MCF 10A (cell line): ENCODE data around the gene MSANTD3. TPM values are rescaled to one million over a fixed set of nuclear protein-coding genes. Genes with fewer than 3 reads are reported as not detected.

Experiments used
- BruUV-seq: library from RNA; stranded (reverse); fragments of 400-500 nt; replicated peaks from 2 replicates; lab custom pipeline; 2021; lab: Mats Ljungman, UMichigan
- CTCF ChIA-PET: fragments of 300-600 bp; sonication (Branson Sonifier 250); formaldehyde crosslinking; extraction: SDS; loops from one replicate; lab custom pipeline; 2021; ENCODE audit warnings: antibody characterized with exemption, inconsistent platforms; lab: Yijun Ruan, JAX
- POLR2A ChIA-PET: fragments of 300-600, 350-650 bp; sonication (Branson Sonifier 250); formaldehyde crosslinking; extraction: SDS; loops from one replicate; lab custom pipeline; 2020; ENCODE audit warnings: antibody characterized with exemption, inconsistent platforms; lab: Yijun Ruan, JAX
- DNase-seq: peaks from one replicate; pipeline ENCODE4 v3.0.0-alpha.2; 2018; ENCODE audit not compliant: unreplicated experiment
- H3K27ac Mint-ChIP-seq: one replicate; pipeline ENCODE4 v1.8.0; 2022; ENCODE audit warnings: mild to moderate bottlenecking, low read depth, mixed read lengths; ENCODE audit not compliant: unreplicated experiment
- H3K27me3 Mint-ChIP-seq: one replicate; pipeline ENCODE4 v1.8.0; 2022; ENCODE audit warnings: mixed read lengths; ENCODE audit not compliant: insufficient read depth, unreplicated experiment
- H3K36me3 Mint-ChIP-seq: one replicate; pipeline ENCODE4 v1.8.0; 2022; ENCODE audit warnings: mild to moderate bottlenecking, moderate library complexity, mixed read lengths; ENCODE audit not compliant: insufficient read depth, unreplicated experiment
- H3K4me1 Mint-ChIP-seq: one replicate; pipeline ENCODE4 v1.8.0; 2022; ENCODE audit warnings: mixed read lengths; ENCODE audit not compliant: insufficient read depth, unreplicated experiment
- H3K4me3 Mint-ChIP-seq: one replicate; pipeline ENCODE4 v1.8.0; 2022; ENCODE audit warnings: mild to moderate bottlenecking, moderate library complexity, mixed read lengths; ENCODE audit not compliant: unreplicated experiment
- H3K9me3 Mint-ChIP-seq: one replicate; pipeline ENCODE4 v1.8.0; 2022; ENCODE audit warnings: mixed read lengths; ENCODE audit not compliant: unreplicated experiment
- CTCF ChIP-seq: fragments of 200-600 bp; IDR thresholded peaks from one replicate; pipeline ENCODE4 v1.8.0; 2022; ENCODE audit warnings: antibody characterized with exemption, mild to moderate bottlenecking; ENCODE audit not compliant: unreplicated experiment
- intact Hi-C: fragments of 100-400 bp; cut with micrococcal nuclease; formaldehyde crosslinking; loops from 2 replicates; pipeline ENCODE4 v1.14.1; 2022
- total RNA-seq: library from RNA; stranded (reverse); gene quantifications from 2 replicates; pipeline ENCODE4 v1.2.3, GENCODE V29; 2022

MSANTD3 gene
- total RNA-seq, 1 experiment from 2014 or later, result 41.3 TPM

- no peak for TF ChIP-seq CTCF
- DNase-seq, result no peak
- Mint-ChIP-seq H3K4me1 (peaks cover 35% of the 10 kb centered on the region), H3K9me3 (no peaks in the 10 kb centered on the region), H3K4me3 (no peak overlapping the region), H3K27ac (no peak overlapping the region), H3K36me3 (peaks cover 12% of the 10 kb centered on the region), H3K27me3 (no peaks in the 10 kb centered on the region)
- no TSS peak for BruUV-seq
- intact Hi-C loops, result no loop called here
- POLR2A ChIA-PET, result interaction anchor here (1.0 kb wide), 1 partner anchor 80 kb away, joined by 3 read pairs; the partner anchor contains the start of gene TEX10
- CTCF ChIA-PET, result interaction anchor here (0.9 to 1.3 kb wide), 2 partner anchors 53 to 55 kb away, joined by 3 read pairs; no protein-coding TSS in a partner anchor
Measured at GRCh38 chr9:100432736-100433135, 5.8 kb downstream of the MSANTD3 start.

- Mint-ChIP-seq H3K27ac (no peak overlapping the region), H3K4me3 (no peak overlapping the region), H3K9me3 (no peaks in the 10 kb centered on the region), H3K27me3 (no peaks in the 10 kb centered on the region), H3K4me1 (peaks cover 11% of the 10 kb centered on the region), H3K36me3 (peaks cover 4% of the 10 kb centered on the region)
- ChIA-PET CTCF (interaction anchor here (0.6 to 3.1 kb wide), 18 partner anchors 9 to 1252 kb away, joined by 3 to 18 read pairs (median 6); partner anchors contain the start of gene MSANTD3), POLR2A (interaction anchor here (0.5 to 3.3 kb wide), 4 partner anchors 10 to 1074 kb away, joined by 3 to 12 read pairs (median 4); partner anchors contain the start of gene TEX10)
- BruUV-seq, result no TSS peak
- no peak for DNase-seq
- no peak for TF ChIP-seq CTCF
- intact Hi-C loops, result loop anchor here (5.0 kb wide), 1 partner anchor 114 kb away; no protein-coding TSS in a partner anchor
Measured at GRCh38 chr9:100436571-100436970, 9.6 kb downstream of the MSANTD3 start.

GRCh38 chr9:100437860-100438805 lies 11.2 kb downstream of the MSANTD3 start:
- peaks cover 5% of the 10 kb centered on the region for H3K4me1 Mint-ChIP-seq
- peak; percentile 82 for DNase-seq
- H3K27ac Mint-ChIP-seq, result peak overlapping the region; percentile 66
- ChIA-PET CTCF (interaction anchor here (0.6 to 3.4 kb wide), 34 partner anchors 7 to 1340 kb away, joined by 3 to 18 read pairs (median 4); partner anchors contain the start of genes ALG2, SEC61B and TEX10), POLR2A (interaction anchor here (0.6 to 3.3 kb wide), 4 partner anchors 11 to 88 kb away, joined by 3 to 12 read pairs (median 4); partner anchors contain the start of genes MSANTD3 and TEX10)
- no peaks in the 10 kb centered on the region for H3K27me3 Mint-ChIP-seq
- peak; percentile 74 for TF ChIP-seq CTCF
- no peaks in the 10 kb centered on the region for H3K9me3 Mint-ChIP-seq
- H3K4me3 Mint-ChIP-seq, result no peak overlapping the region
- intact Hi-C loops, result loop anchor here (5.0 kb wide), 1 partner anchor 116 kb away; no protein-coding TSS in a partner anchor
- BruUV-seq, result no TSS peak
- peaks cover 12% of the 10 kb centered on the region for H3K36me3 Mint-ChIP-seq
